Glutamatergic neuron (in vitro differentiated cells): ENCODE results near the gene CROT. TPM values are rescaled to one million over a fixed set of nuclear protein-coding genes. Genes with fewer than 3 reads are reported as not detected.
"Not testable (repeated sequence)": the region's sequence is repeated elsewhere in the genome, so short reads cannot be mapped to it uniquely, and the experiment has no call there.

Source experiments
- DNase-seq: peaks from one replicate; pipeline ENCODE4 v3.0.0; 2022
- H3K27ac Mint-ChIP-seq: one replicate; pipeline ENCODE4 v1.8.0; 2020; ENCODE audit warnings: mild to moderate bottlenecking, mixed read lengths, inconsistent platforms; ENCODE audit not compliant: unreplicated experiment
- H3K27me3 Mint-ChIP-seq: one replicate; pipeline ENCODE4 v1.8.0; 2020; ENCODE audit warnings: mild to moderate bottlenecking, moderate library complexity, mixed read lengths, inconsistent platforms; ENCODE audit not compliant: unreplicated experiment
- H3K36me3 Mint-ChIP-seq: one replicate; pipeline ENCODE4 v1.8.0; 2020; ENCODE audit warnings: mild to moderate bottlenecking, mixed read lengths, inconsistent platforms; ENCODE audit not compliant: unreplicated experiment
- H3K4me1 Mint-ChIP-seq: one replicate; pipeline ENCODE4 v1.8.0; 2020; ENCODE audit warnings: mild to moderate bottlenecking, low read depth, mixed read lengths, inconsistent platforms; ENCODE audit not compliant: unreplicated experiment
- H3K4me3 Mint-ChIP-seq: one replicate; pipeline ENCODE4 v1.8.0; 2020; ENCODE audit warnings: mild to moderate bottlenecking, mixed read lengths, inconsistent platforms; ENCODE audit not compliant: unreplicated experiment
- H3K9me3 Mint-ChIP-seq: one replicate; pipeline ENCODE4 v1.8.0; 2020; ENCODE audit warnings: mild to moderate bottlenecking, moderate library complexity, mixed read lengths, inconsistent platforms; ENCODE audit not compliant: unreplicated experiment
- total RNA-seq: library from RNA; stranded (reverse); fragmentation: NEBNext Ultra II Directional; extraction: Animal tissue kit (Norgen Biotek cat#: 25700); gene quantifications from one replicate; pipeline ENCODE4 v1.2.1, GENCODE V29; 2021; ENCODE audit not compliant: unreplicated experiment
- TF ChIP-seq, protein P1 (sequence below): fragments of 200-600 bp; sonication (generic); IDR thresholded peaks from one replicate; pipeline ENCODE4 v1.5.0; 2021; ENCODE audit not compliant: partially characterized antibody, unreplicated experiment

CROT gene
- total RNA-seq, 1 donor from 2014 or later: 4.9 TPM

- peaks cover 2% of the 10 kb centered on the region for H3K9me3 Mint-ChIP-seq
- TF ChIP-seq, protein P1, sequence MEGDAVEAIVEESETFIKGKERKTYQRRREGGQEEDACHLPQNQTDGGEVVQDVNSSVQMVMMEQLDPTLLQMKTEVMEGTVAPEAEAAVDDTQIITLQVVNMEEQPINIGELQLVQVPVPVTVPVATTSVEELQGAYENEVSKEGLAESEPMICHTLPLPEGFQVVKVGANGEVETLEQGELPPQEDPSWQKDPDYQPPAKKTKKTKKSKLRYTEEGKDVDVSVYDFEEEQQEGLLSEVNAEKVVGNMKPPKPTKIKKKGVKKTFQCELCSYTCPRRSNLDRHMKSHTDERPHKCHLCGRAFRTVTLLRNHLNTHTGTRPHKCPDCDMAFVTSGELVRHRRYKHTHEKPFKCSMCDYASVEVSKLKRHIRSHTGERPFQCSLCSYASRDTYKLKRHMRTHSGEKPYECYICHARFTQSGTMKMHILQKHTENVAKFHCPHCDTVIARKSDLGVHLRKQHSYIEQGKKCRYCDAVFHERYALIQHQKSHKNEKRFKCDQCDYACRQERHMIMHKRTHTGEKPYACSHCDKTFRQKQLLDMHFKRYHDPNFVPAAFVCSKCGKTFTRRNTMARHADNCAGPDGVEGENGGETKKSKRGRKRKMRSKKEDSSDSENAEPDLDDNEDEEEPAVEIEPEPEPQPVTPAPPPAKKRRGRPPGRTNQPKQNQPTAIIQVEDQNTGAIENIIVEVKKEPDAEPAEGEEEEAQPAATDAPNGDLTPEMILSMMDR: no peak
- no peak overlapping the region for H3K27ac Mint-ChIP-seq
- no peak for DNase-seq
- H3K36me3 Mint-ChIP-seq: no peaks in the 10 kb centered on the region
- H3K4me1 Mint-ChIP-seq: no peaks in the 10 kb centered on the region
- no peaks in the 10 kb centered on the region for H3K27me3 Mint-ChIP-seq
- H3K4me3 Mint-ChIP-seq: no peak overlapping the region
These were observed 29.3 kb upstream of the CROT start for GRCh38 chr7:87316097-87316700.

- Mint-ChIP-seq H3K4me1 (no peaks in the 10 kb centered on the region), H3K27me3 (no peaks in the 10 kb centered on the region), H3K4me3 (no peak overlapping the region), H3K36me3 (no peaks in the 10 kb centered on the region), H3K9me3 (peaks cover 2% of the 10 kb centered on the region), H3K27ac (no peak overlapping the region)
- TF ChIP-seq, protein P1: no peak
- no peak for DNase-seq
These were observed 28.5 kb upstream of the CROT start for GRCh38 chr7:87316846-87317552.

- peaks cover 2% of the 10 kb centered on the region for H3K9me3 Mint-ChIP-seq
- TF ChIP-seq, protein P1: no peak
- DNase-seq: no peak
- no peaks in the 10 kb centered on the region for H3K36me3 Mint-ChIP-seq
- no peak overlapping the region for H3K4me3 Mint-ChIP-seq
- no peaks in the 10 kb centered on the region for H3K27me3 Mint-ChIP-seq
- no peaks in the 10 kb centered on the region for H3K4me1 Mint-ChIP-seq
- no peak overlapping the region for H3K27ac Mint-ChIP-seq
These were observed 27.7 kb upstream of the CROT start for GRCh38 chr7:87317691-87318245.

- Mint-ChIP-seq H3K27ac (no peak overlapping the region), H3K9me3 (peaks cover 2% of the 10 kb centered on the region), H3K4me1 (no peaks in the 10 kb centered on the region), H3K27me3 (no peaks in the 10 kb centered on the region), H3K36me3 (no peaks in the 10 kb centered on the region), H3K4me3 (no peak overlapping the region)
- no peak for DNase-seq
- TF ChIP-seq, protein P1: no peak
These were observed 26.7 kb upstream of the CROT start for GRCh38 chr7:87318741-87319140.

GRCh38 chr7:87319154-87319581 is 26.3 kb upstream of the CROT start:
- not testable (repeated sequence) for H3K4me1 Mint-ChIP-seq, H3K27ac Mint-ChIP-seq, DNase-seq, H3K36me3 Mint-ChIP-seq, H3K9me3 Mint-ChIP-seq, H3K27me3 Mint-ChIP-seq, H3K4me3 Mint-ChIP-seq
